Peyer's patch (tissue), 4 donors: ENCODE results near the gene APPL1. TPM values are rescaled to one million over a fixed set of nuclear protein-coding genes. Genes with fewer than 3 reads are reported as not detected.

Experiments used
- DNase-seq, 3 donors: peaks; one replicate each; pipeline ENCODE4 v3.0.0-alpha.2; 2017 to 2019
- H3K27ac ChIP-seq, 4 donors: fragments of 200-600 bp; sonication (generic); one replicate each; pipeline ENCODE4 v1.5.1; 2016 to 2019
- H3K27me3 ChIP-seq, 2 donors: fragments of 200-600 bp; sonication (generic); one replicate each; pipeline ENCODE4 v1.5.1; 2019
- H3K36me3 ChIP-seq, 3 donors: fragments of 200-600 bp; sonication (generic); one replicate each; pipeline ENCODE4 v1.5.1; 2016 to 2019
- H3K4me1 ChIP-seq, 4 donors: fragments of 200-600 bp; sonication (generic); one replicate each; pipeline ENCODE4 v1.5.1; 2016 to 2019
- H3K4me3 ChIP-seq, 4 donors: fragments of 200-600 bp; sonication (generic); 1 replicate in 3 of 4; 2 replicates in 1 of 4; pipeline ENCODE4 v1.5.1; 2016 to 2019; ENCODE audit warnings: mild to moderate bottlenecking in 1 of 4
- H3K9me3 ChIP-seq, 4 donors: fragments of 200-600 bp; sonication (generic); one replicate each; pipeline ENCODE4 v1.5.1; 2016 to 2019; ENCODE audit warnings: mild to moderate bottlenecking in 1 of 4
- POLR2A ChIP-seq, 2 donors: fragments of 450-650 bp; IDR thresholded peaks; one replicate each; pipeline ENCODE4 v1.5.1; 2017; ENCODE audit warnings: antibody characterized with exemption in 2 of 2, mild to moderate bottlenecking in 2 of 2, moderate library complexity in 2 of 2
- total RNA-seq, 4 donors: library from RNA; depleted of rRNA; stranded (reverse); fragments of >200 nt; gene quantifications; one replicate each; pipeline ENCODE4 v1.1.0, GENCODE V29; 2016
- TF ChIP-seq, protein P1 (sequence below), 6 experiments: fragments of 450-650 bp in 4 of 6; fragments of 200-600 bp in 2 of 6; sonication (generic) in 1 of 6; IDR thresholded peaks; one replicate each; pipeline ENCODE4 v1.5.1; 2017 to 2019; ENCODE audit warnings: antibody characterized with exemption in 6 of 6, mild to moderate bottlenecking in 3 of 6, moderate library complexity in 1 of 6

Gene APPL1
- total RNA-seq, 4 donors from 2014 or later: 28.6 to 39.2 (median 33.0) TPM

DNA sequence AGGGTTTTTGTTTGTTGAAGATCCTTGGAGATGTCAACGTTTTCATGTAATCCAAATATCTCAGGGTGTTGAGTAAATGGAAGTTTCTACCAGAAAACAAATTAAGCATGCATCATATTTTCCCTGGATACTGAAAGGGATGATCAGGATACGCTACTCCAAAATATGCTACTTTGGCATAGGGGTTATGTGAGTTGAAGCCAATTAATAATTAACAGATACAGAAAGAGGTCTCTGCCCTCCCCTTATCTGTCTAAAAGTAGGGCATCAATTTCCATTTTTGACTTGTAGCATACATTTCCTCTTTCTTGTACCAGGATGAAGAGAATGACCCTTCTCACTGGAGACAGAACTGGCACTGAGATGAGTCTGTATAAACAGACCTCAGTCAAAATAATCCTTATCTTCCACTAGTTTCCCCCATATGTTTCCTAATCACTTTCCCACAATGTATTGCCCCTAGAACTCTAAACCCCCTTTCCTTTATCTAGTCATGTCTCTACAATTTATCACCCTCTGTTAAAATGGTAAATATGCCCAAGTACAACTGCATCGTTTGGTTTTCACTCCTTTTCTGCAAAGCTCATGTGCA is 82.3 kb downstream of the APPL1 start:
- no peak for DNase-seq
- Histone ChIP-seq H3K36me3 (no peaks in the 10 kb centered on the region), H3K4me1 (no peaks in the 10 kb centered on the region), H3K4me3 (no peak overlapping the region), H3K27ac (no peak overlapping the region), H3K27me3 (no peaks in the 10 kb centered on the region), H3K9me3 (no peaks in the 10 kb centered on the region)
- no peak for TF ChIP-seq POLR2A (IDR thresholded peaks at IDR 0.05)
- TF ChIP-seq, protein P1, sequence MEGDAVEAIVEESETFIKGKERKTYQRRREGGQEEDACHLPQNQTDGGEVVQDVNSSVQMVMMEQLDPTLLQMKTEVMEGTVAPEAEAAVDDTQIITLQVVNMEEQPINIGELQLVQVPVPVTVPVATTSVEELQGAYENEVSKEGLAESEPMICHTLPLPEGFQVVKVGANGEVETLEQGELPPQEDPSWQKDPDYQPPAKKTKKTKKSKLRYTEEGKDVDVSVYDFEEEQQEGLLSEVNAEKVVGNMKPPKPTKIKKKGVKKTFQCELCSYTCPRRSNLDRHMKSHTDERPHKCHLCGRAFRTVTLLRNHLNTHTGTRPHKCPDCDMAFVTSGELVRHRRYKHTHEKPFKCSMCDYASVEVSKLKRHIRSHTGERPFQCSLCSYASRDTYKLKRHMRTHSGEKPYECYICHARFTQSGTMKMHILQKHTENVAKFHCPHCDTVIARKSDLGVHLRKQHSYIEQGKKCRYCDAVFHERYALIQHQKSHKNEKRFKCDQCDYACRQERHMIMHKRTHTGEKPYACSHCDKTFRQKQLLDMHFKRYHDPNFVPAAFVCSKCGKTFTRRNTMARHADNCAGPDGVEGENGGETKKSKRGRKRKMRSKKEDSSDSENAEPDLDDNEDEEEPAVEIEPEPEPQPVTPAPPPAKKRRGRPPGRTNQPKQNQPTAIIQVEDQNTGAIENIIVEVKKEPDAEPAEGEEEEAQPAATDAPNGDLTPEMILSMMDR (IDR thresholded peaks at IDR 0.05): no peak

DNA sequence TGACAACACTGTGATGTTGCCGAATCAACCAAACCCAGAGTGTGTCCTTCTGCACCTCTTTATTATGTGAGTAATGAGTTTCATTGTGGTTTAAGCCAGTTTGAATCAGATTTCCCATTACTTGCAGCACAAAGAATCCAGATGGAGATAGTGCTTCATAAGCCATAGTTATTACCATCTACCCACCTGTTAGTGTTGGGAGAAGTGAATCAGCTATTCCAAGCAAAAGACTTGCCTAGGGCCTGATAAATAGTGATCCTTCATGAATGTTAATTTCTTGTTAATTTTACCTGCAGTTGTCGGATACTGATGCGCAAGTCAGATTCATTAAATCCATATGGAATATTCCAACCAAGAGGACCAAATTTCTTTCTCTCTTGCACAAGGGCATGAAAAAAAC is 86.7 kb downstream of the APPL1 start:
- TF ChIP-seq, protein P1 (IDR thresholded peaks at IDR 0.05): no peak
- TF ChIP-seq POLR2A (IDR thresholded peaks at IDR 0.05): no peak
- Histone ChIP-seq H3K4me3 (no peak overlapping the region), H3K9me3 (peaks cover 0 to 7% (median 0%) of the 10 kb centered on the region in 4 donors), H3K36me3 (no peaks in the 10 kb centered on the region), H3K4me1 (no peaks in the 10 kb centered on the region), H3K27me3 (no peaks in the 10 kb centered on the region), H3K27ac (no peak overlapping the region)
- no peak for DNase-seq

Other genes starting within 250 kb of the APPL1 start
- gene SPATA12, start 167.1 kb upstream of the APPL1 start, total RNA-seq: not detected
- 1 to 10 TPM in 2 of 4 donors, under 1 TPM in 2; 0.88 to 5.8 (median 2.1) TPM for gene IL17RD, start 62.4 kb upstream of the APPL1 start, total RNA-seq
- not detected for gene HESX1, start 27.8 kb upstream of the APPL1 start, total RNA-seq
- not detected for gene ASB14, start 65.0 kb downstream of the APPL1 start, total RNA-seq